SK-N-SH treated with all-trans-retinoic acid at 6 μM for 48 hours (cell line): ENCODE data around the gene ATAD3B.
"Not testable (repeated sequence)": the region's sequence is repeated elsewhere in the genome, so short reads cannot be mapped to it uniquely, and the experiment has no call there.

Experiments used
- ATAC-seq: fragments of 200-7000 bp; cut with Tn5 transposase; 3 replicates; pipeline ENCODE4 v1.9.1; 2020; ENCODE audit warnings: mild to moderate bottlenecking, moderate library complexity
- ARNTL ChIP-seq: fragments of 450-650 bp; formaldehyde crosslinking; IDR thresholded peaks from 2 replicates; pipeline ENCODE4 v1.5.0; 2020; ENCODE audit warnings: low read depth, mild to moderate bottlenecking, moderate library complexity, borderline replicate concordance
- CREB5 ChIP-seq: fragments of 250-450 bp; sonication (Bioruptor Pico); IDR thresholded peaks from 2 replicates; pipeline ENCODE4 v1.5.1; 2020; ENCODE audit warnings: low read depth, mild to moderate bottlenecking, moderate library complexity
- ESRRG ChIP-seq: fragments of 250-450 bp; sonication (Bioruptor Pico); IDR thresholded peaks from 2 replicates; pipeline ENCODE4 v1.6.1; 2021; ENCODE audit warnings: mild to moderate bottlenecking
- GLIS3 ChIP-seq: fragments of 250-450 bp; sonication (Bioruptor Pico); IDR thresholded peaks from 2 replicates; pipeline ENCODE4 v1.5.0; 2020; ENCODE audit warnings: mild to moderate bottlenecking, moderate library complexity
- ISL1 ChIP-seq: fragments of 250-450 bp; sonication (Bioruptor Pico); IDR thresholded peaks from 2 replicates; pipeline ENCODE4 v2.1.2; 2022; ENCODE audit warnings: mild to moderate bottlenecking, moderate library complexity
- PATZ1 ChIP-seq: fragments of 250-450 bp; sonication (Bioruptor Pico); IDR thresholded peaks from 2 replicates; pipeline ENCODE4 v1.8.0; 2020; ENCODE audit warnings: mild to moderate bottlenecking, moderate library complexity, borderline replicate concordance
- PPARA ChIP-seq: fragments of 250-450 bp; sonication (Bioruptor Pico); IDR thresholded peaks from 2 replicates; pipeline ENCODE4 v1.5.0; 2020; ENCODE audit warnings: mild to moderate bottlenecking, borderline replicate concordance
- SNAI2 ChIP-seq: fragments of 250-450 bp; sonication (Bioruptor Pico); IDR thresholded peaks from 2 replicates; pipeline ENCODE4 v1.5.0; 2020; ENCODE audit warnings: mild to moderate bottlenecking, moderate library complexity
- ZC3H10 ChIP-seq: fragments of 250-450 bp; sonication (Bioruptor Pico); IDR thresholded peaks from 2 replicates; pipeline ENCODE4 v1.5.1; 2021; ENCODE audit warnings: mild to moderate bottlenecking, moderate library complexity
- ZFP3 ChIP-seq: fragments of 250-450 bp; sonication (Bioruptor Pico); IDR thresholded peaks from 2 replicates; pipeline ENCODE4 v1.5.0; 2020; ENCODE audit warnings: mild to moderate bottlenecking, moderate library complexity
- ZFP30 ChIP-seq: fragments of 450-650 bp; formaldehyde crosslinking; IDR thresholded peaks from 2 replicates; pipeline ENCODE4 v1.5.0; 2022; ENCODE audit warnings: mild to moderate bottlenecking, moderate library complexity
- ZNF565 ChIP-seq: fragments of 450-650 bp; formaldehyde crosslinking; conservative IDR thresholded peaks from 2 replicates; pipeline ENCODE4 v1.5.0; 2020; ENCODE audit warnings: low read depth, mild to moderate bottlenecking, moderate library complexity
- ZNF70 ChIP-seq: fragments of 450-650 bp; formaldehyde crosslinking; IDR thresholded peaks from 2 replicates; pipeline ENCODE4 v1.5.0; 2020; ENCODE audit warnings: mild to moderate bottlenecking, moderate library complexity
- ZNF8 ChIP-seq: fragments of 450-650 bp; formaldehyde crosslinking; IDR thresholded peaks from 2 replicates; pipeline ENCODE4 v1.5.0; 2020; ENCODE audit warnings: mild to moderate bottlenecking, moderate library complexity
- TF ChIP-seq, protein P1 (sequence below): fragments of 250-450 bp; sonication (Bioruptor Pico); IDR thresholded peaks from 2 replicates; pipeline ENCODE4 v1.5.1; 2021; ENCODE audit warnings: mild to moderate bottlenecking, moderate library complexity
- TF ChIP-seq, protein P2 (sequence below): fragments of 250-450 bp; sonication (Bioruptor Pico); IDR thresholded peaks from 2 replicates; pipeline ENCODE4 v1.5.0; 2020; ENCODE audit warnings: mild to moderate bottlenecking, moderate library complexity

ATAD3B gene

DNA sequence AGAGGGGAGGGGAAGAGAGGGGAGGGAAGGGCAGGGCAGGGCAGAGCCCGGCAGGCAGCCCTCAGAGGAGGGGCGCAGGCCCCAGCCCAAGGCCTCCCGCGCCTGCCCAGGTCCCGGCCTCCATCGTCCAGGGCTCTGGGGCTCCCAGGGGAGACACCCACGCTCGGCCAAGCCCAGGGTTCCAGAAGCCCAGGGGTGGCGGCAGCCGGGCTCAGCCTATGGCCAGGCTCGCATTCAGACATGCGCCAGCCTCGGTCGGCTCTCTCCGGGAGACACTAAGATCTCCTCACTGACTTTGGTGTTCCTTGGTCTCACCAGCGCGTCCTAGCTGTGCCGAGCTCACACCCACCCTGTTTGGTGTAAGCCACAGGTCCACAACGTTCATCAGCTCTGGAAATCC lies 43.4 kb upstream of the ATAD3B start:
- TF ChIP-seq ZFP30 (no peak), ZNF565 (CRISPR knock-in tag) (no peak), ZC3H10 (CRISPR knock-in tag) (no peak), PPARA (no peak), GLIS3 (CRISPR knock-in tag) (no peak), SNAI2 (CRISPR knock-in tag) (no peak), CREB5 (CRISPR knock-in tag) (no peak), ARNTL (no peak), ISL1 (no peak)
- TF ChIP-seq, protein P1, sequence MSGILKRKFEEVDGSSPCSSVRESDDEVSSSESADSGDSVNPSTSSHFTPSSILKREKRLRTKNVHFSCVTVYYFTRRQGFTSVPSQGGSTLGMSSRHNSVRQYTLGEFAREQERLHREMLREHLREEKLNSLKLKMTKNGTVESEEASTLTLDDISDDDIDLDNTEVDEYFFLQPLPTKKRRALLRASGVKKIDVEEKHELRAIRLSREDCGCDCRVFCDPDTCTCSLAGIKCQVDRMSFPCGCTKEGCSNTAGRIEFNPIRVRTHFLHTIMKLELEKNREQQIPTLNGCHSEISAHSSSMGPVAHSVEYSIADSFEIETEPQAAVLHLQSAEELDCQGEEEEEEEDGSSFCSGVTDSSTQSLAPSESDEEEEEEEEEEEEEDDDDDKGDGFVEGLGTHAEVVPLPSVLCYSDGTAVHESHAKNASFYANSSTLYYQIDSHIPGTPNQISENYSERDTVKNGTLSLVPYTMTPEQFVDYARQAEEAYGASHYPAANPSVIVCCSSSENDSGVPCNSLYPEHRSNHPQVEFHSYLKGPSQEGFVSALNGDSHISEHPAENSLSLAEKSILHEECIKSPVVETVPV = no peak
- ATAC-seq = no peak

- ATAC-seq = not testable (repeated sequence)
Measured at GRCh38 chr1:1428967-1429366, 42.6 kb upstream of the ATAD3B start.

- no peak for TF ChIP-seq ESRRG (CRISPR knock-in tag)
- TF ChIP-seq ZFP3 = peak; percentile 77
- ATAC-seq = no peak
Measured at GRCh38 chr1:1429671-1430073, 41.9 kb upstream of the ATAD3B start.

DNA sequence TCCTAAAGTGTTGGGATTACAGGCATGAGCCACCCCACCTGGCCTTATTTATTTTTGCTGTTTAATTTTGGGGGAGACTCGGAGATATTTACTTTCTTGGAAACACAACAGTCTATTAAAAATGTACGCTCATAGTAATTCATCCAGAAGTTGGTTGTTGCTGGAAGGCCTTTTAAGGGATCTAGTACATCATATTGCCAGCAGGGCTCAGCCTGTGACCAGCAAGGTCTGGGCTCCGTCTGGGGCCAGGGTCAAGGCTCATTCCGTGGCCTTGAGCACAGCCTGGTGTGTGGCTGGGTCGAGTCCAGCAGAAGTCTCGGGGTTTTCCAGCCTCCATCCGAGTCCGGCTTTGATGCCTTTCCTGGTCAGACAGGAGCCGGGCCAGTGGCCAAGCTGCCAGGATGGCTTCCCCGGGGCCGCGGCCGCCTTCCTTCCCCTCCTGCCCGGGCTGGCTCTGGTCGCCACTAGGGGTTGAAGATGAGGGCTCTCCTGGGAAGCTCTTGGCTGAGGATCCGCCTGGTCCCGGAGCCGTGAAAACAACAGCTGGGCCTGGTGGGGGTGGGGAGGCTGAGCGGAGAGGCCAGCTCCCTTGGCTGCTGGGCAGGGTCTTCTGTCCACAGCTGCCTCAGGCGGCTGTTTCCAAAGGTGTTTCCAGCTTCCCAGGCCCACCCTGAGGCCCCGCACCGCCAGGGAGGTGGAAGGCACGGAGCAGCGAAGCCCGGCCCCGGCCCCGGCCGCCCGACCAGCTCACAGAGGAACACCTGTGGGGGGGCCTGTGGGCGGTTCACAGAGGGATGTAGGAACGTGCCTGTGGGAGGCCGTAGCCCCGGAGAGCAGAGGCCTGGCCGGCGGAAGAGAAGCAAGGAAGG lies 41.2 kb upstream of the ATAD3B start:
- TF ChIP-seq ARNTL (no peak), ZNF565 (CRISPR knock-in tag) (no peak), ZNF70 (no peak), PPARA (no peak), ZNF8 (no peak), ESRRG (CRISPR knock-in tag) (no peak), CREB5 (CRISPR knock-in tag) (no peak), PATZ1 (CRISPR knock-in tag) (no peak), ZC3H10 (CRISPR knock-in tag) (no peak), SNAI2 (CRISPR knock-in tag) (no peak)
- TF ChIP-seq, protein P2, sequence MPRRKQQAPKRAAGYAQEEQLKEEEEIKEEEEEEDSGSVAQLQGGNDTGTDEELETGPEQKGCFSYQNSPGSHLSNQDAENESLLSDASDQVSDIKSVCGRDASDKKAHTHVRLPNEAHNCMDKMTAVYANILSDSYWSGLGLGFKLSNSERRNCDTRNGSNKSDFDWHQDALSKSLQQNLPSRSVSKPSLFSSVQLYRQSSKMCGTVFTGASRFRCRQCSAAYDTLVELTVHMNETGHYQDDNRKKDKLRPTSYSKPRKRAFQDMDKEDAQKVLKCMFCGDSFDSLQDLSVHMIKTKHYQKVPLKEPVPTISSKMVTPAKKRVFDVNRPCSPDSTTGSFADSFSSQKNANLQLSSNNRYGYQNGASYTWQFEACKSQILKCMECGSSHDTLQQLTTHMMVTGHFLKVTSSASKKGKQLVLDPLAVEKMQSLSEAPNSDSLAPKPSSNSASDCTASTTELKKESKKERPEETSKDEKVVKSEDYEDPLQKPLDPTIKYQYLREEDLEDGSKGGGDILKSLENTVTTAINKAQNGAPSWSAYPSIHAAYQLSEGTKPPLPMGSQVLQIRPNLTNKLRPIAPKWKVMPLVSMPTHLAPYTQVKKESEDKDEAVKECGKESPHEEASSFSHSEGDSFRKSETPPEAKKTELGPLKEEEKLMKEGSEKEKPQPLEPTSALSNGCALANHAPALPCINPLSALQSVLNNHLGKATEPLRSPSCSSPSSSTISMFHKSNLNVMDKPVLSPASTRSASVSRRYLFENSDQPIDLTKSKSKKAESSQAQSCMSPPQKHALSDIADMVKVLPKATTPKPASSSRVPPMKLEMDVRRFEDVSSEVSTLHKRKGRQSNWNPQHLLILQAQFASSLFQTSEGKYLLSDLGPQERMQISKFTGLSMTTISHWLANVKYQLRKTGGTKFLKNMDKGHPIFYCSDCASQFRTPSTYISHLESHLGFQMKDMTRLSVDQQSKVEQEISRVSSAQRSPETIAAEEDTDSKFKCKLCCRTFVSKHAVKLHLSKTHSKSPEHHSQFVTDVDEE (CRISPR knock-in tag) = no peak
- TF ChIP-seq, protein P1 = no peak
- peak; percentile 22 for ATAC-seq
